Right atrium auricular region (tissue), 2 donors: ENCODE data around the gene DCAF17. TPM values are rescaled to one million over a fixed set of nuclear protein-coding genes. Genes with fewer than 3 reads are reported as not detected.
"Not testable (repeated sequence)": the region's sequence is repeated elsewhere in the genome, so short reads cannot be mapped to it uniquely, and the experiment has no call there.

Experiments used
- DNase-seq: peaks from one replicate; pipeline ENCODE4 v3.0.0-alpha.2; 2019; ENCODE audit warnings: low spot score
- H3K27ac ChIP-seq, 2 donors: fragments of 200-600 bp; sonication (generic); 1 replicate in 1 of 2; 2 replicates in 1 of 2; pipeline ENCODE4 v1.5.1; 2016 to 2019
- H3K27me3 ChIP-seq, 2 donors: fragments of 200-600 bp; sonication (generic); one replicate each; pipeline versions ENCODE4 v1.5.1 to v1.6.0; 2017 to 2019
- H3K36me3 ChIP-seq: fragments of 200-600 bp; sonication (generic); one replicate; pipeline ENCODE4 v1.5.1; 2016
- H3K4me1 ChIP-seq, 2 donors: fragments of 200-600 bp; sonication (generic); one replicate each; pipeline versions ENCODE4 v1.5.1 to v1.6.0; 2017 to 2019
- H3K4me3 ChIP-seq, 2 donors: fragments of 200-600 bp; sonication (generic); 1 replicate in 1 of 2; 2 replicates in 1 of 2; pipeline ENCODE4 v1.5.1; 2017 to 2019; ENCODE audit warnings: mild to moderate bottlenecking in 1 of 2, moderate library complexity in 1 of 2
- H3K9me3 ChIP-seq, 2 donors: fragments of 200-600 bp; sonication (generic); one replicate each; pipeline ENCODE4 v1.5.1; 2019
- CTCF ChIP-seq, 2 donors: fragments of 200-600 bp; sonication (generic); IDR thresholded peaks; one replicate each; pipeline ENCODE4 v1.5.1; 2019; ENCODE audit warnings: antibody characterized with exemption in 2 of 2
- total RNA-seq, 2 donors: library from RNA; depleted of rRNA; stranded (reverse); fragments of >200 nt; gene quantifications; one replicate each; pipeline ENCODE4 v1.1.0, GENCODE V29; 2016

DCAF17 gene
- total RNA-seq, 2 donors from 2014 or later, result 5.8 to 7.3 TPM

DNA sequence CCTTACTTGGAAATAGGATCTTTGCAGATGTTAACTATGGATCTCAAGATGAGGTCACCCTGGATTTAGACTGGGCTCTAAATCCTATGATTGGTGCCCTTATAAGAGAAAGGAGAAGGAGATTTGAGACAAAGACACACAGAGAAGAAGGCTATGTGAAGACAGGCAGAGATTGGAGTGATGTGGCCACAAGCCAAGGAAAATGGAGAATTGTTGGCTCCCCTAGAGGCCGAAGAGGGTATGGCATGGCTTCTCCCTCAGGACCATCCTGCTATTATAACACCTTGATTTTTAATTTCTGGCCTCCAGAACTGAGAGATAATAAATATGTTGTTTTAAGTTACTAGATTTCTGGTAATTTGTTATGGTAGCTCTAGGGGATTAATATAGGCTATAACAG is 95.9 kb downstream of the DCAF17 start:
- Histone ChIP-seq H3K4me1 (peaks cover 0 to 19% of the 10 kb centered on the region in 2 donors), H3K4me3 (no peak overlapping the region), H3K9me3 (no peaks in the 10 kb centered on the region), H3K27ac (no peak overlapping the region), H3K27me3 (no peaks in the 10 kb centered on the region), H3K36me3 (no peaks in the 10 kb centered on the region)
- peak in 1 of 2 donors; percentile 38 for TF ChIP-seq CTCF (IDR thresholded peaks at IDR 0.05)
- DNase-seq, result no peak

DNA sequence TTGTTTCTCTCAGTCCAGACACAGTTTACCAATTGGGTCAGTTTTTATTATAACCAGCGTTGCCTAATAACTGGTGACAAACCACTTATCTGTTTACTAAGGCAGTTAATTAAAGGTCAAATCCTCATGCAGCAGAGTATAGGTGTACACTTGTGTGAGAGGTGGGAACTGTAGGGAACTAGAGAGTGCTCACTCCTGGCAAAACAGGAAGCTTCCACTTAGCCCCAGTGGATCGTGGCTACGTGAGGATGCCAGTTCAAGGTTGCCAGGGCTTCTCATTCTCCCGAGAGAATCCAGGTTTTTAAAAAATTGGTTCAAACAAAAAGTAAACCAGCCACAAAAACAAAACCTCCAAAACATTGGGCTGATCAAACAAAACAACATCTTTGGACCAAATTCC is 96.4 kb downstream of the DCAF17 start:
- DNase-seq, result no peak
- H3K4me1 ChIP-seq, result peaks cover 0 to 19% of the 10 kb centered on the region in 2 donors
- no peak for TF ChIP-seq CTCF (IDR thresholded peaks at IDR 0.05)
- H3K9me3 ChIP-seq, result no peaks in the 10 kb centered on the region
- no peak overlapping the region for H3K4me3 ChIP-seq
- no peak overlapping the region for H3K27ac ChIP-seq
- H3K27me3 ChIP-seq, result no peaks in the 10 kb centered on the region
- H3K36me3 ChIP-seq, result no peaks in the 10 kb centered on the region

DNA sequence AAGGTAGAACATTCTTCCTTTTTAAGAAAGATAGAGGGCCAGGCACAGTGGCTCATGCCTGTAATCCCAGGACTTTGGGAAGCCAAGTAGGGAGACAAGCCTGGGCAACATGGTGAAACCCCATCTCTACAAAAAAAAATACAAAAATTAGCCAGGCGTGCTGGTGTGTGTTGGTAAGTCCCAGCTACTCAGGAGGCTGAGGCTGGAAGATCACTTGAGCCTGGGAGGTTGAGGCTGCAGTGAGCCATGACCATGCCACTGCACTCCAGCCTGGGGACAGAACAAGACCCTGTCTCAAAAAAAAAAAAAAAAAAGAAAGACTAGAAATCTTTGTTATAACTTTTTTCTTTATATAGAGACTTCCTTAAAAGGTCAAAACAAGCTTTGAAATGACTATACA is 96.8 kb downstream of the DCAF17 start:
- H3K27ac ChIP-seq, H3K36me3 ChIP-seq, DNase-seq, H3K27me3 ChIP-seq, H3K4me3 ChIP-seq, H3K9me3 ChIP-seq: not testable (repeated sequence)
- H3K4me1 ChIP-seq, result peaks cover 0 to 19% of the 10 kb centered on the region in 2 donors

GRCh38 chr2:171531291-171531690 is 97.3 kb downstream of the DCAF17 start:
- no peaks in the 10 kb centered on the region for H3K36me3 ChIP-seq
- no peaks in the 10 kb centered on the region for H3K27me3 ChIP-seq
- H3K27ac ChIP-seq, result peak overlapping the region in 1 of 2 donors; percentile 12
- no peaks in the 10 kb centered on the region for H3K9me3 ChIP-seq
- peak; percentile 70 for DNase-seq
- H3K4me1 ChIP-seq, result peaks cover 0 to 19% of the 10 kb centered on the region in 2 donors
- no peak overlapping the region for H3K4me3 ChIP-seq
- TF ChIP-seq CTCF (IDR thresholded peaks at IDR 0.05), result no peak

DNA sequence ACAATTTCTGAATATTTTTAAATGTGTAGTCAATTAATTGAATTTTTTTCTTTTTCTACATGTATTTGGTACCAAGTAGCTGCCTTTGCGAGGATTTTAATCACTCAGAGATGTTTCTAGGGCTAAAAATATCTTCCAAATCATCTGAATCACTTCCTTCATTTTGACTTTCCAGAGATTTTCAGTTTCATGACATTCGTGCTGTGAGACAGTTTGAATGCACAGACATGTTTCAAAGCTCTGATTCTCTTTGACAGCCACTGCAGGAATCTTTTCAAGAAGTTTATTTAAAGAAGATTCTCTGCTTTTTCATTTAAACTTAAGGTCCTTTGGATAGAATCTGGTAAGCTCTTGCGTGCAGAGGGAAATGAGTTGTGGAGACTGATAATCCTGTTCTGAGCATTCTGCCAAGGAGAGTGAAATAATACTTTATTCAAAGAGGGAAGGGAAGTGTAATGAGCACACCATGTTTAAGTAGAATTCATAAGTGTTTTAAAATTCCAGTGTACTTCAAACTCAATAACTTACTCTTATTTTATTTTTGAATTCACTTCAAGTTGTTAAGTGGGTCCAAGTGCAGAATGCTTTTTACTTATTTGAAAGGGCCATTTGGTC is 97.9 kb downstream of the DCAF17 start:
- peak overlapping the region; percentile 12 to 33 for H3K27ac ChIP-seq
- H3K9me3 ChIP-seq, result no peaks in the 10 kb centered on the region
- DNase-seq, result no peak
- no peaks in the 10 kb centered on the region for H3K36me3 ChIP-seq
- no peaks in the 10 kb centered on the region for H3K27me3 ChIP-seq
- no peak overlapping the region for H3K4me3 ChIP-seq
- no peak for TF ChIP-seq CTCF (IDR thresholded peaks at IDR 0.05)
- peaks cover 0 to 19% of the 10 kb centered on the region in 2 donors for H3K4me1 ChIP-seq

GRCh38 chr2:171533331-171533730 is 99.3 kb downstream of the DCAF17 start:
- no peak for DNase-seq
- TF ChIP-seq CTCF (IDR thresholded peaks at IDR 0.05), result no peak
- Histone ChIP-seq H3K36me3 (no peaks in the 10 kb centered on the region), H3K27ac (no peak overlapping the region), H3K4me1 (peaks cover 0 to 19% of the 10 kb centered on the region in 2 donors), H3K9me3 (no peaks in the 10 kb centered on the region), H3K27me3 (no peaks in the 10 kb centered on the region), H3K4me3 (no peak overlapping the region)

Other genes with a start within 250 kb of the DCAF17 start
- 10 to 100 TPM in 1 of 2 donors, 1 to 10 TPM in 1; 7.6 to 16.3 TPM for gene METTL8, start 236 bp upstream of the DCAF17 start, total RNA-seq
- gene CYBRD1, start 88.2 kb downstream of the DCAF17 start, total RNA-seq, result 100 to 1,000 TPM; 100 to 238 TPM